GM23248 (cell line): ENCODE measurements around the gene PRDM1.

ENCODE experiments used
- EZH2 ChIP-seq: fragments of 200-600 bp; sonication (generic); IDR thresholded peaks from 2 replicates; pipeline ENCODE4 v1.6.1; 2018; ENCODE audit warnings: antibody characterized with exemption, mild to moderate bottlenecking; ENCODE audit not compliant: insufficient read depth, poor library complexity, severe bottlenecking
- EZH2phosphoT487 ChIP-seq: fragments of 200-600 bp; sonication (generic); IDR thresholded peaks from 2 replicates; pipeline ENCODE4 v1.6.1; 2018; ENCODE audit warnings: antibody characterized with exemption, moderate library complexity, mild to moderate bottlenecking, low read depth; ENCODE audit not compliant: insufficient read depth

- TF ChIP-seq EZH2 (no peak), EZH2phosphoT487 (no peak)
These were observed 11.5 kb downstream of the PRDM1 start for GRCh38 chr6:106097411-106098231.
